ENCODE data around the gene RIPPLY1.

The RIPPLY1 gene

GRCh38 chrX:106950381-106950780 lies 47.2 kb upstream of the RIPPLY1 start:
- Histone ChIP-seq H3K4me1 (ENCODE audit: insufficient read depth, low read length) (no peaks in the 10 kb centered on the region), H3K4me3 (ENCODE audit: low read depth in 1 of 2, low read length in 2 of 2) (no peak overlapping the region), H3K4me2 (ENCODE audit: insufficient read depth, low read length) (no peak overlapping the region)

GRCh38 chrX:106949366-106949765 lies 46.2 kb upstream of the RIPPLY1 start:
- Histone ChIP-seq H3K27ac (ENCODE audit: low read length) (no peak overlapping the region), H3K4me1 (ENCODE audit: insufficient read depth, low read length) (no peaks in the 10 kb centered on the region), H3K9me3 (ENCODE audit: insufficient read depth, low read length, severe bottlenecking) (no peaks in the 10 kb centered on the region), H3K4me2 (ENCODE audit: insufficient read depth, low read length) (no peak overlapping the region), H4K20me1 (ENCODE audit: insufficient read depth, low read length) (no peaks in the 10 kb centered on the region), H2AFZ (ENCODE audit: low read depth, low read length) (no peak overlapping the region), H3K9ac (ENCODE audit: low read depth, low read length) (no peak overlapping the region), H3K27me3 (ENCODE audit: insufficient read depth, low read length, poor library complexity) (no peaks in the 10 kb centered on the region), H3K36me3 (ENCODE audit: insufficient read depth, low read length) (no peaks in the 10 kb centered on the region), H3K4me3 (ENCODE audit: low read depth in 1 of 2, low read length in 2 of 2) (no peak overlapping the region), H3K79me2 (ENCODE audit: insufficient read depth, low read length) (no peaks in the 10 kb centered on the region)
- DNase-seq (no peak), ATAC-seq (ENCODE audit: insufficient read depth, low read depth) (no peak)
- no peak for TF ChIP-seq CTCF (IDR thresholded peaks at IDR 0.05; ENCODE audit: borderline replicate concordance, extremely low read depth, low read length, poor library complexity, severe bottlenecking)

More at GRCh38 chrX:106950381-106950780, 47.2 kb upstream of the RIPPLY1 start:
- TF ChIP-seq CTCF (IDR thresholded peaks at IDR 0.05; ENCODE audit: borderline replicate concordance, extremely low read depth, low read length, poor library complexity, severe bottlenecking) (no peak), EZH2 (IDR thresholded peaks at IDR 0.05; ENCODE audit: borderline replicate concordance, low read depth, low read length, severe bottlenecking) (no peak)
- H3K27ac ChIP-seq (ENCODE audit: low read length): no peak overlapping the region
- no peaks in the 10 kb centered on the region for H3K27me3 ChIP-seq (ENCODE audit: insufficient read depth, low read length, poor library complexity)
- H3K36me3 ChIP-seq (ENCODE audit: insufficient read depth, low read length): no peaks in the 10 kb centered on the region
- H3K9ac ChIP-seq (ENCODE audit: low read depth, low read length): no peak overlapping the region
- H3K79me2 ChIP-seq (ENCODE audit: insufficient read depth, low read length): no peaks in the 10 kb centered on the region
- H3K9me3 ChIP-seq (ENCODE audit: insufficient read depth, low read length, severe bottlenecking): no peaks in the 10 kb centered on the region
- H2AFZ ChIP-seq (ENCODE audit: low read depth, low read length): no peak overlapping the region
- DNase-seq (no peak), ATAC-seq (ENCODE audit: insufficient read depth, low read depth) (no peak)
- H4K20me1 ChIP-seq (ENCODE audit: insufficient read depth, low read length): no peaks in the 10 kb centered on the region

- no peaks in the 10 kb centered on the region for H3K9me3 ChIP-seq (ENCODE audit: insufficient read depth, low read length, severe bottlenecking)
- DNase-seq (no peak), ATAC-seq (ENCODE audit: insufficient read depth, low read depth) (no peak)
- no peaks in the 10 kb centered on the region for H3K27me3 ChIP-seq (ENCODE audit: insufficient read depth, low read length, poor library complexity)
- no peak overlapping the region for H2AFZ ChIP-seq (ENCODE audit: low read depth, low read length)
- no peaks in the 10 kb centered on the region for H3K79me2 ChIP-seq (ENCODE audit: insufficient read depth, low read length)
- no peak overlapping the region for H3K4me3 ChIP-seq (ENCODE audit: low read depth in 1 of 2, low read length in 2 of 2)
- no peak overlapping the region for H3K9ac ChIP-seq (ENCODE audit: low read depth, low read length)
- TF ChIP-seq CTCF (IDR thresholded peaks at IDR 0.05; ENCODE audit: borderline replicate concordance, extremely low read depth, low read length, poor library complexity, severe bottlenecking): no peak
- TF ChIP-seq EZH2 (IDR thresholded peaks at IDR 0.05; ENCODE audit: borderline replicate concordance, low read depth, low read length, severe bottlenecking): no peak
- H3K4me1 ChIP-seq (ENCODE audit: insufficient read depth, low read length): no peaks in the 10 kb centered on the region
- H4K20me1 ChIP-seq (ENCODE audit: insufficient read depth, low read length): no peaks in the 10 kb centered on the region
- H3K36me3 ChIP-seq (ENCODE audit: insufficient read depth, low read length): no peaks in the 10 kb centered on the region
- H3K4me2 ChIP-seq (ENCODE audit: insufficient read depth, low read length): no peak overlapping the region
- H3K27ac ChIP-seq (ENCODE audit: low read length): no peak overlapping the region
Observed at GRCh38 chrX:106948641-106949040, 45.5 kb upstream of the RIPPLY1 start.

- Histone ChIP-seq H3K9me3 (ENCODE audit: insufficient read depth, low read length, severe bottlenecking) (no peaks in the 10 kb centered on the region), H3K27me3 (ENCODE audit: insufficient read depth, low read length, poor library complexity) (no peaks in the 10 kb centered on the region), H3K9ac (ENCODE audit: low read depth, low read length) (no peak overlapping the region), H3K4me1 (ENCODE audit: insufficient read depth, low read length) (no peaks in the 10 kb centered on the region), H3K79me2 (ENCODE audit: insufficient read depth, low read length) (no peaks in the 10 kb centered on the region), H3K4me3 (ENCODE audit: low read depth in 1 of 2, low read length in 2 of 2) (no peak overlapping the region), H3K36me3 (ENCODE audit: insufficient read depth, low read length) (no peaks in the 10 kb centered on the region), H4K20me1 (ENCODE audit: insufficient read depth, low read length) (no peaks in the 10 kb centered on the region), H2AFZ (ENCODE audit: low read depth, low read length) (no peak overlapping the region), H3K4me2 (ENCODE audit: insufficient read depth, low read length) (no peak overlapping the region), H3K27ac (ENCODE audit: low read length) (no peak overlapping the region)
- no peak for DNase-seq
- TF ChIP-seq CTCF (IDR thresholded peaks at IDR 0.05; ENCODE audit: borderline replicate concordance, extremely low read depth, low read length, poor library complexity, severe bottlenecking): no peak
- no peak for TF ChIP-seq EZH2 (IDR thresholded peaks at IDR 0.05; ENCODE audit: borderline replicate concordance, low read depth, low read length, severe bottlenecking)
- no peak for ATAC-seq (ENCODE audit: insufficient read depth, low read depth)
Observed at GRCh38 chrX:106946464-106946863, 43.3 kb upstream of the RIPPLY1 start.
